ENCODE measurements around the gene CDK6.
"Not testable (repeated sequence)": the region's sequence is repeated elsewhere in the genome, so short reads cannot be mapped to it uniquely, and the experiment has no call there.

Gene CDK6

GRCh38 chr7:92836489-92836999, at the start of gene CDK6:
Gene CDK6, minus strand, starts transcription at chr7:92836573. Its CDS starts 3,250 bp downstream, at chr7:92833323.
- peak; percentile 48 to 71 (median 50) for DNase-seq (ENCODE audit: low read depth in 3 of 3)

- DNase-seq (ENCODE audit: low read depth in 3 of 3), result not testable (repeated sequence)
These were observed 49.7 kb upstream of the CDK6 start for GRCh38 chr7:92886039-92886438.

GRCh38 chr7:92884218-92884617, 47.8 kb upstream of the CDK6 start:
- DNase-seq (ENCODE audit: low read depth in 3 of 3), result no peak

GRCh38 chr7:92882760-92883159, 46.4 kb upstream of the CDK6 start:
- DNase-seq (ENCODE audit: low read depth in 3 of 3), result no peak

GRCh38 chr7:92881091-92881485, 44.7 kb upstream of the CDK6 start:
- no peak for DNase-seq (ENCODE audit: low read depth in 3 of 3)

- no peak for DNase-seq (ENCODE audit: low read depth in 3 of 3)
These were observed 44.1 kb upstream of the CDK6 start for GRCh38 chr7:92880212-92881090.

GRCh38 chr7:92877367-92877766, 41.0 kb upstream of the CDK6 start:
- DNase-seq (ENCODE audit: low read depth in 3 of 3), result no peak

GRCh38 chr7:92876836-92877235, 40.5 kb upstream of the CDK6 start:
- no peak for DNase-seq (ENCODE audit: low read depth in 3 of 3)

- peak in 1 of 3 experiments; percentile 16 for DNase-seq (ENCODE audit: low read depth in 3 of 3)
These were observed 39.3 kb upstream of the CDK6 start for GRCh38 chr7:92875719-92876118.

- no peak for DNase-seq (ENCODE audit: low read depth in 3 of 3)
These were observed 38.8 kb upstream of the CDK6 start for GRCh38 chr7:92875173-92875572.

- DNase-seq (ENCODE audit: low read depth in 3 of 3), result no peak
These were observed 38.2 kb upstream of the CDK6 start for GRCh38 chr7:92874567-92874966.

GRCh38 chr7:92873776-92874175, 37.4 kb upstream of the CDK6 start:
- DNase-seq (ENCODE audit: low read depth in 3 of 3), result no peak

GRCh38 chr7:92872701-92873100, 36.3 kb upstream of the CDK6 start:
- DNase-seq (ENCODE audit: low read depth in 3 of 3), result no peak

GRCh38 chr7:92868683-92869293, 32.4 kb upstream of the CDK6 start:
- DNase-seq (ENCODE audit: low read depth in 3 of 3), result no peak

- peak in 1 of 3 experiments; percentile 6 for DNase-seq (ENCODE audit: low read depth in 3 of 3)
These were observed 27.8 kb upstream of the CDK6 start for GRCh38 chr7:92864169-92864568.

- no peak for DNase-seq (ENCODE audit: low read depth in 3 of 3)
These were observed 20.1 kb upstream of the CDK6 start for GRCh38 chr7:92856436-92856835.

GRCh38 chr7:92854501-92855238, 18.3 kb upstream of the CDK6 start:
- DNase-seq (ENCODE audit: low read depth in 3 of 3), result no peak

GRCh38 chr7:92851732-92852131, 15.4 kb upstream of the CDK6 start:
- DNase-seq (ENCODE audit: low read depth in 3 of 3), result no peak

GRCh38 chr7:92850516-92850915, 14.1 kb upstream of the CDK6 start:
- DNase-seq (ENCODE audit: low read depth in 3 of 3), result no peak

- no peak for DNase-seq (ENCODE audit: low read depth in 3 of 3)
These were observed 12.9 kb upstream of the CDK6 start for GRCh38 chr7:92849322-92849721.

GRCh38 chr7:92848851-92849250, 12.5 kb upstream of the CDK6 start:
- no peak for DNase-seq (ENCODE audit: low read depth in 3 of 3)

- DNase-seq (ENCODE audit: low read depth in 3 of 3), result no peak
These were observed 12.1 kb upstream of the CDK6 start for GRCh38 chr7:92848441-92848840.

All from stimulated activated CD4-positive, alpha-beta T cell treated with anti-CD3 and anti-CD28 coated beads, TNF-alpha, amount 100 ng/mL, for 24 hours (primary cell).